ENCODE measurements around the gene ZDHHC7.

DNA sequence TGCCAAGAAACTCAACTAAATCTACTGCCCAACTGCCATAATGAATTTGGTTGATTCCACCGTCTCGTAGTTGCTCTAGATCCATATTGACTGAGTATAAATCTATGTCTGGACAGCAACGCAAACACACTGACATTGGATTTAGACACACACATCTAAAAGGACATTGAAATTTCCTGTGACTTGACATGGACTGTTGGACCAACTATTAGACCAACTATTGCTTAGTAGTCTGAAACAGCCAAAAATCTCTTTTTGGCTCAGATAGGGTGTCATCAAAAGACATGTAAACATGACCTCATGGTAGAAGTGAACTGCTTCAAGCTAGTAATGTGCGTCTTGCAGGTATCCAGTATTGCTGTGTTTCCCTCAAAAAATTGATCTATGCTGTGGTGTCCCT, 47.6 kb upstream of the ZDHHC7 start:
- no peak for TF ChIP-seq CTCF (IDR thresholded peaks at IDR 0.05; ENCODE audit: low read length)
- no peak for TF ChIP-seq EZH2 (IDR thresholded peaks at IDR 0.05; ENCODE audit: borderline replicate concordance, low read length)

Measured in OCI-LY1 (cell line).